Keratinocyte (primary cell): Measurements from ENCODE around the gene R3HCC1L.

Experiments used
- CTCF ChIP-seq, 3 experiments: IDR thresholded peaks in 1 of 3; conservative IDR thresholded peaks in 1 of 3; optimal IDR thresholded peaks in 1 of 3; 2 replicates in 2 of 3; 3 replicates in 1 of 3; pipeline versions ENCODE3 to v1.5.1; 2011; ENCODE audit warnings: low read length in 3 of 3, mild to moderate bottlenecking in 3 of 3, moderate library complexity in 2 of 3, control low read depth in 1 of 3, inconsistent platforms in 1 of 3; ENCODE audit not compliant: insufficient read depth in 2 of 3; ENCODE audit errors: extremely low read depth in 1 of 3
- EZH2 ChIP-seq: IDR thresholded peaks from one replicate; pipeline ENCODE4 v1.6.1; 2012; ENCODE audit warnings: inconsistent platforms, mild to moderate bottlenecking, low read length, moderate library complexity

DNA sequence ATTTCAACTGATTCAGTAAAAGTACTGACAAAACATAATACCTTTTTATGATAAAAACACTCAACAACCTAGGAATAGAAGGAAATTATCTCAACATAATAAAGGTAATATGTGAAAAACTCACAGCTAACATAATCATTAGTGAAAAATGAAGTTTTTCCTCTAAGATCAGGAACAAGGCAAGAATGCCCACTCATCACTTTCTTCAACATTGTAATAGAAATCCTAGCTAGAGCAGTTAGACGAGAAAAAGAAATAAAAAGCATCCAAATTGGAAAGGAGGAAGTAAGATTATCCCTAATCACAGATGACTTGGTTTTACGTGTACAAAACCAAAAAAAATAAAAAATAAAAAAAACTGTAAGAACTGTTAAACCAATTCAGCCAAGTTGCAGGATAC lies 58.6 kb downstream of the R3HCC1L start:
- TF ChIP-seq CTCF (optimal IDR thresholded peaks at IDR 0.05 in 1 of 3, IDR thresholded peaks at IDR 0.05 in 1 of 3, conservative IDR thresholded peaks at IDR 0.05 in 1 of 3; ENCODE audit: extremely low read depth in 1 of 3, insufficient read depth in 2 of 3, low read length in 3 of 3): no peak
- no peak for TF ChIP-seq EZH2
